Spleen (tissue), 11 donors: ENCODE results near the gene DAB1. TPM values are rescaled to one million over a fixed set of nuclear protein-coding genes. Genes with fewer than 3 reads are reported as not detected.

ENCODE experiments used
- DNase-seq: peaks from one replicate; pipeline ENCODE4 v3.0.0-alpha.2; 2020
- H3K27ac ChIP-seq, 8 donors: fragments of 200-600 bp; sonication (generic) in 7 of 8; 1 replicate in 4 of 8; 2 replicates in 4 of 8; pipeline versions ENCODE4 v1.5.0 to v1.8.0; 2016 to 2021; ENCODE audit warnings: inconsistent platforms in 4 of 8, mild to moderate bottlenecking in 4 of 8, moderate library complexity in 1 of 8
- H3K27me3 ChIP-seq, 7 donors: fragments of 200-600 bp; sonication (generic) in 6 of 7; replicated peaks in 1 of 7; 1 replicate in 4 of 7; 2 replicates in 3 of 7; pipeline versions ENCODE4 v1.5.0 to v1.8.0; 2016 to 2021; ENCODE audit warnings: inconsistent platforms in 3 of 7, mild to moderate bottlenecking in 1 of 7
- H3K36me3 ChIP-seq, 6 donors: fragments of 200-600 bp; sonication (generic) in 5 of 6; 1 replicate in 4 of 6; 2 replicates in 2 of 6; pipeline versions ENCODE4 v1.5.0 to v1.8.0; 2016 to 2021; ENCODE audit warnings: inconsistent platforms in 2 of 6
- H3K4me1 ChIP-seq, 6 donors: fragments of 200-600 bp; sonication (generic) in 5 of 6; 1 replicate in 3 of 6; 2 replicates in 3 of 6; pipeline versions ENCODE4 v1.5.0 to v1.8.0; 2016 to 2021; ENCODE audit warnings: inconsistent platforms in 3 of 6
- H3K4me3 ChIP-seq, 8 donors: fragments of 200-600 bp; sonication (generic) in 7 of 8; 1 replicate in 4 of 8; 2 replicates in 4 of 8; pipeline versions ENCODE4 v1.5.0 to v1.8.0; 2016 to 2021; ENCODE audit warnings: inconsistent platforms in 4 of 8, mild to moderate bottlenecking in 4 of 8, moderate library complexity in 2 of 8
- H3K9me3 ChIP-seq, 8 donors: fragments of 200-600 bp; sonication (generic) in 7 of 8; 1 replicate in 4 of 8; 2 replicates in 4 of 8; pipeline versions ENCODE4 v1.5.0 to v1.8.0; 2016 to 2021; ENCODE audit warnings: inconsistent platforms in 4 of 8
- CTCF ChIP-seq, 11 experiments: fragments of 200-600 bp in 7 of 11; fragments of 450-650 bp in 4 of 11; sonication (generic) in 4 of 11; IDR thresholded peaks in 8 of 11; conservative IDR thresholded peaks in 3 of 11; 1 replicate in 7 of 11; 2 replicates in 4 of 11; pipeline versions ENCODE4 v1.4.0 to v1.8.0; 2016 to 2021; ENCODE audit warnings: antibody characterized with exemption in 11 of 11, inconsistent platforms in 4 of 11, mild to moderate bottlenecking in 1 of 11
- POLR2A ChIP-seq, 3 donors: fragments of 450-650 bp; IDR thresholded peaks; one replicate each; pipeline ENCODE4 v1.5.1; 2017; ENCODE audit warnings: antibody characterized with exemption in 3 of 3, mild to moderate bottlenecking in 1 of 3
- POLR2AphosphoS5 ChIP-seq, 3 donors: sonication (generic); formaldehyde crosslinking; IDR thresholded peaks; one replicate each; pipeline ENCODE4 v1.5.1; 2017; ENCODE audit warnings: antibody characterized with exemption in 3 of 3
- WGBS, 5 donors: extraction: QIAGEN DNeasy Blood & Tissue Kit in 3 of 5; methylation state at CpG; one replicate each; pipeline versions ENCODE4 v1.1.5 to v1.1.7; 2013 to 2018; 5-methylcytosine and 5-hydroxymethylcytosine counted together
- intact Hi-C: fragments of 100-400 bp; cut with DNase I; formaldehyde crosslinking; loops from one replicate; pipeline ENCODE4 v1.15.0; 2023; ENCODE audit warnings: low total_unique reads
- polyA plus RNA-seq, 3 donors: library from polyadenylated mRNA; stranded (reverse); fragments of 200-250 nt; gene quantifications; one replicate each; pipeline ENCODE4 v1.2.1, GENCODE V29; 2013
- total RNA-seq, 7 donors: library from RNA; depleted of rRNA in 3 of 7; stranded (reverse); fragments of >200 nt in 3 of 7; fragmentation: NEBNext Ultra II Directional in 4 of 7; extraction: Animal tissue kit (Norgen Biotek cat#: 25700) in 4 of 7; gene quantifications; one replicate each; pipeline versions ENCODE4 v1.1.0 to v1.2.1, GENCODE V29; 2016 to 2021
- donor health status: healthy with polysubstance abuse.
- donor health status: DM: no; HTN: no; CAD: no; lungs with moderate emphysema.
- donor health status: DM: no; HTN: no; CAD: no.
- donor health status: Bipolar disorder and iron deficiency.
- donor health status: healthy.
- donor health status: DM: no; HTN: no; CAD: no.
- donor health status: DM: yes; HTN: yes; CAD: no.

DAB1 gene
- total and polyA plus RNA-seq, 10 donors, result 0.03 to 0.70 (median 0.26) TPM; not detected in 1

- intact Hi-C loops, result no loop called here
- Histone ChIP-seq H3K9me3 (no peaks in the 10 kb centered on the region), H3K27me3 (no peaks in the 10 kb centered on the region), H3K4me3 (no peak overlapping the region), H3K27ac (no peak overlapping the region), H3K4me1 (no peaks in the 10 kb centered on the region), H3K36me3 (no peaks in the 10 kb centered on the region)
- 88 to 95% (median 92%) methylated on average over 3 of the region's 3 CpGs for WGBS, 5 donors
- TF ChIP-seq POLR2AphosphoS5 (IDR thresholded peaks at IDR 0.05) (no peak), CTCF (IDR thresholded peaks at IDR 0.05 in 8 of 11, conservative IDR thresholded peaks at IDR 0.05 in 3 of 11) (no peak), POLR2A (IDR thresholded peaks at IDR 0.05) (no peak)
- no peak for DNase-seq
These were observed 330.7 kb downstream of the DAB1 start for GRCh38 chr1:57093122-57093521.

GRCh38 chr1:57091642-57092041, 332.2 kb downstream of the DAB1 start:
- TF ChIP-seq POLR2A (IDR thresholded peaks at IDR 0.05), result no peak
- TF ChIP-seq POLR2AphosphoS5 (IDR thresholded peaks at IDR 0.05), result no peak
- no peak for TF ChIP-seq CTCF (IDR thresholded peaks at IDR 0.05 in 8 of 11, conservative IDR thresholded peaks at IDR 0.05 in 3 of 11)
- H3K4me3 ChIP-seq, result no peak overlapping the region
- no peak overlapping the region for H3K27ac ChIP-seq
- no peaks in the 10 kb centered on the region for H3K9me3 ChIP-seq
- H3K4me1 ChIP-seq, result no peaks in the 10 kb centered on the region
- intact Hi-C loops, result no loop called here
- no peaks in the 10 kb centered on the region for H3K27me3 ChIP-seq
- no peak for DNase-seq
- 76 to 94% (median 89%) methylated on average over 1 of the region's 1 CpG for WGBS, 5 donors
- H3K36me3 ChIP-seq, result no peaks in the 10 kb centered on the region

GRCh38 chr1:57089855-57090254, 334.0 kb downstream of the DAB1 start:
- DNase-seq, result no peak
- no peaks in the 10 kb centered on the region for H3K36me3 ChIP-seq
- no peak for TF ChIP-seq POLR2A (IDR thresholded peaks at IDR 0.05)
- no peak for TF ChIP-seq CTCF (IDR thresholded peaks at IDR 0.05 in 8 of 11, conservative IDR thresholded peaks at IDR 0.05 in 3 of 11)
- TF ChIP-seq POLR2AphosphoS5 (IDR thresholded peaks at IDR 0.05), result no peak
- no peaks in the 10 kb centered on the region for H3K9me3 ChIP-seq
- no peak overlapping the region for H3K27ac ChIP-seq
- no peak overlapping the region for H3K4me3 ChIP-seq
- WGBS, 5 donors, result 53 to 76% (median 55%) methylated on average over 3 of the region's 3 CpGs
- no peaks in the 10 kb centered on the region for H3K4me1 ChIP-seq
- no peaks in the 10 kb centered on the region for H3K27me3 ChIP-seq
- intact Hi-C loops, result no loop called here

GRCh38 chr1:57089221-57089620, 334.6 kb downstream of the DAB1 start:
- no peaks in the 10 kb centered on the region for H3K4me1 ChIP-seq
- H3K4me3 ChIP-seq, result no peak overlapping the region
- intact Hi-C loops, result no loop called here
- H3K36me3 ChIP-seq, result no peaks in the 10 kb centered on the region
- DNase-seq, result no peak
- TF ChIP-seq POLR2AphosphoS5 (IDR thresholded peaks at IDR 0.05) (no peak), CTCF (IDR thresholded peaks at IDR 0.05 in 8 of 11, conservative IDR thresholded peaks at IDR 0.05 in 3 of 11) (no peak), POLR2A (IDR thresholded peaks at IDR 0.05) (no peak)
- WGBS, 5 donors, result 88 to 96% (median 89%) methylated on average over 4 of the region's 4 CpGs
- no peak overlapping the region for H3K27ac ChIP-seq
- no peaks in the 10 kb centered on the region for H3K9me3 ChIP-seq
- no peaks in the 10 kb centered on the region for H3K27me3 ChIP-seq
